ENCODE measurements around the gene BRD1.

The BRD1 gene

DNA sequence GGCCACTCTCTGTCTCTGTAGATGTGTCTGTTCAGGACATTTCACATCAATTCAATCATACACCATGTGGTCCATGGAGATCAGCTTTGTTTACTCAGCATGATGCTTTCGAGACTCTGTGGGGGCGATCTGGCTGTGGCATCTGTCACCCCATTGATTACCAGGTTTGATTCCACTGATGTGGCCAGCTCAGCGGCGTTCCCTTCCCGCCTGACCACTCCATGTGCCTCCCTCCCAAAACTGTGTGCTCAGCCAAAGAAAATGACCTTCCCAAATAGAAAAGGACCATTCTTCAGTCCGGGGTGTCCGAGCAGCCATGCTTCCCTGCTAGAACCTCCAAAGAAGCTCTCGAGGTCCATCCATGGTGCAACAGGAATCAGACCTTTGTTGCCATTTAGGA, 89.1 kb downstream of the BRD1 start:
- Mint-ChIP-seq H3K4me3 (no peak overlapping the region), H3K4me1 (no peaks in the 10 kb centered on the region), H3K9me3 (peaks cover 8% of the 10 kb centered on the region), H3K27me3 (peaks cover 75% of the 10 kb centered on the region), H3K36me3 (no peaks in the 10 kb centered on the region), H3K27ac (no peak overlapping the region)
- ATAC-seq, result no peak

DNA sequence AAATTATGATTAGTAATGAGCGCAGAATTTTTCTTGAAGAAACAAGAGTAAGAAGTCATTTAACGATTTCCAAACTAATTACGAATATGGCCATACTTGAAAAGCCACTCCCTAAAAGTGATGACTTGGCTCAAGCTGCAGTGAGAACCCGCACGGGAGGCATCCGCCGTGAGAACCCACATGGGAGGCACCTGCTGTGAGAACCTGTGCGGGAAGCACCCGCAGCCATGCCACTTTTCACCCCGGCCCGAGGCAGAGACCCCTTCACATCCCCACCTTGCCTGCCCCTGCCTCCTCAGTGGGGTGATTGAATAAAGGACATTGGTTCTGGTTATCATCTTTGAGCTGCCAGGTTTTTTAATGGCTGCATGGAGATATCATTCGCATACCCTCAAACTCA, 89.7 kb downstream of the BRD1 start:
- Mint-ChIP-seq H3K36me3 (no peaks in the 10 kb centered on the region), H3K27ac (no peak overlapping the region), H3K4me1 (no peaks in the 10 kb centered on the region), H3K9me3 (peaks cover 7% of the 10 kb centered on the region), H3K4me3 (no peak overlapping the region), H3K27me3 (peaks cover 76% of the 10 kb centered on the region)
- ATAC-seq, result no peak

DNA sequence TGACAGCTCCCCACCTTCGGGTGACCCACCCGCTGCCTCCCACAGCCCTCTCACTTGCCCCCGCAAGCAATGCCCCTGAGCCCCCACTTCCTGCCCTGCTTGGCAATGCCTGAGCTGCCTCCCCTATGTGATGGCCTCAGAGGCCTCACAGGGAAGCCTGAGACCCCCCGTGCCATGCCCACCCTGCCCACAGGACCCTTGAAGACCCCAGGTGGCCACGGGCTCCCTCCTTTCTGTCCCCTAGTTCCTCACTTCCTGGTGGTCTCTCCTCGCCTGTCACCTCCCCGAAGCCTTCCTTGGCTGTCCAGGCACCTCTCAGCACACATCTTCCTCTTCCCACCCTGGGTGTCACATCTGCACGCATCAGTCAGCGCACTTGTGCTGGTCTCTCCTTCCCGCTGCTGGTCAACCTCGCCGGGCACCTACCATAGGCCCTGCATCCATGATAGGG, 90.5 kb downstream of the BRD1 start:
- H3K4me1 Mint-ChIP-seq, result no peaks in the 10 kb centered on the region
- ATAC-seq, result no peak
- no peaks in the 10 kb centered on the region for H3K36me3 Mint-ChIP-seq
- peaks cover 5% of the 10 kb centered on the region for H3K9me3 Mint-ChIP-seq
- no peak overlapping the region for H3K27ac Mint-ChIP-seq
- H3K4me3 Mint-ChIP-seq, result no peak overlapping the region
- H3K27me3 Mint-ChIP-seq, result peaks cover 84% of the 10 kb centered on the region

DNA sequence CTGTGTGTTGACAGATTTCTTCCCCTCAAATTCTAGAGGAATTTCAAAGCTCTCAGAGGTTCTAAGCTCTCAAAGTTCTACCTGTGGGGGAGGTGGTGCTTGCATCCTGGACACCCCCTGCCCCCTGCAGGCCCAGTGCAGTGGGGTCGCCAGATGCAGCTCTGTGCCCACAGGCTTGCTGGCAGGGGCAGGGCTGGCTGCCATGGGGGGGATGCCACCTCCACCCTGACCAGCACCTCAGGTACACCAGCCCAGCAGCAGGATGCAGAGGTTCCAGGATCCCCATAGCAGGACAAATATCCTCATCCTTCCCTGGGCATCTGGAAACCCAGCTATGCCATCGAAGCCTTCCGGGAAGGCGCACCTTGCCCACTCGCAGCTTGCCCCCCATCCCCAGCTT, 91.1 kb downstream of the BRD1 start:
- no peaks in the 10 kb centered on the region for H3K4me1 Mint-ChIP-seq
- no peak overlapping the region for H3K4me3 Mint-ChIP-seq
- no peaks in the 10 kb centered on the region for H3K36me3 Mint-ChIP-seq
- ATAC-seq, result no peak
- peaks cover 84% of the 10 kb centered on the region for H3K27me3 Mint-ChIP-seq
- H3K9me3 Mint-ChIP-seq, result peaks cover 5% of the 10 kb centered on the region
- H3K27ac Mint-ChIP-seq, result no peak overlapping the region

DNA sequence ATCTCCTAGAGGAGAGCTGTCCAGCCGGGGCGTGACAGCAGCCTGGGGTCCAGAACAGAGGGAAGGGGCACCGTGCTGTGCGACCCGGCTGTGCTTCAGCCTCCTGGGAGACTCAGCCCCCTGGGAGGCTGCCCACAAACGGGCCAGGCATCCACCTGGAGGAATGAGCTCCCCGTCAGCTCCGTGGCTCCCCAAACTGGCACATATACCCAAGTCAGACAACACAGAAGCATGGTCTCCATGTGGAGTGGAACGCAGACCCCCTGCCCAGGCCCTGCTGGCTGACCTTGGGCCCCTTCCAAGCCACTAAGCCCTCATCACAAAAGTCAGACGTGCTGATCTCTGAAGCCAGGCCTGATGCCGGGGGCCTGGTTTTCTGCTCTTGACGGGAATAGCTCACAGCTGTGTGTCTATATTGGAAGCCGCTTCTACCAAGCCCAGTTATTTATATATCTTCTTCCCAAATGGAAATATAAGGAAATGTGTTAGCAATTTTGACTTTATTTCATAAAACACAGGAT, 91.7 kb downstream of the BRD1 start:
- no peaks in the 10 kb centered on the region for H3K4me1 Mint-ChIP-seq
- H3K4me3 Mint-ChIP-seq, result no peak overlapping the region
- no peaks in the 10 kb centered on the region for H3K36me3 Mint-ChIP-seq
- peaks cover 5% of the 10 kb centered on the region for H3K9me3 Mint-ChIP-seq
- no peak overlapping the region for H3K27ac Mint-ChIP-seq
- peaks cover 84% of the 10 kb centered on the region for H3K27me3 Mint-ChIP-seq
- no peak for ATAC-seq

DNA sequence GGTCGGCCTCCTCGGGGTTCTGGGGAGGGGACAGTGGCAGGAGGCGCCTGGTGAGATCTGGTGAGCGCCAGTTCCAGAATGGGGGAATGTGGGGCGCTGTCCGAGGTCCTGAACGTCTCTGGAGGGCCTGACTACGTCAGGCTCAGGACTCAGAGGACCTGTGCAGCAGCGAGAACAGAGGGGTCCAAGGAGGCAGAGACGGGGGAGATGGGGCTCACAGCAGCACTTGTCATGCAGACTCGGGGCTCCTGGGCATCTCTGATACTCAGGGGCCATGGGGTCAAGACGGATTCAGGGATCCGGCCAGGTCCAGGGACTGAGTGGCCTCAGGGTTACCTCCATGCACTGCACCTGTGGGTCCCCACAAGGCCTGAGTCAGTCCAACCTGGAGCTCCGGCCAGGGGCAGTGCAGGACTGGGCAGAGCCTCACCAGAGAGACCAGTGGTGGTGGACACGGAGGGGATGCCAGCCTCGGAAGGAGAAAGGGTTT, 92.2 kb downstream of the BRD1 start:
- Mint-ChIP-seq H3K36me3 (no peaks in the 10 kb centered on the region), H3K4me3 (no peak overlapping the region), H3K4me1 (no peaks in the 10 kb centered on the region), H3K27me3 (peaks cover 89% of the 10 kb centered on the region), H3K9me3 (peaks cover 5% of the 10 kb centered on the region), H3K27ac (no peak overlapping the region)
- ATAC-seq, result no peak

DNA sequence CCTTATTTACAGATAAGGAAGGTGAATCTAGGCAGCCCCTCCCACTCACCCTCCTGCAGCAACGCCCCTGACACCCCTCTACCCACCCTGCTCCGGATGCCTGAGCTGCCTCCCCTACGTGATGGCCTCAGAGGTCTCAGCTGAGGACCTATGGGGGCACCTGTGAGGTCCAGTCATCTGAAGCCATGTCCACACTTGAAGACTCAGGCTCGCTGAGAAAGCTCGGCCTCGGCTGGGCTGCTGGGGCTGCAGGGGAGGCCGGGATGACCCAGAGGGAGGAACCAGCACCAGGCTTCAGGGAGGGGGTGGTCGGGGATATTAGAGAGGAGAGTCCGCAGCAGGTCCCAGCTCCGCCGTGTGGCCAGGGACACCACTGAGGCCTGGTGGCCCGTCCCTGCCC, 92.8 kb downstream of the BRD1 start:
- H3K9me3 Mint-ChIP-seq, result peaks cover 4% of the 10 kb centered on the region
- no peak overlapping the region for H3K27ac Mint-ChIP-seq
- H3K27me3 Mint-ChIP-seq, result peaks cover 91% of the 10 kb centered on the region
- no peaks in the 10 kb centered on the region for H3K4me1 Mint-ChIP-seq
- H3K4me3 Mint-ChIP-seq, result no peak overlapping the region
- H3K36me3 Mint-ChIP-seq, result no peaks in the 10 kb centered on the region
- no peak for ATAC-seq

DNA sequence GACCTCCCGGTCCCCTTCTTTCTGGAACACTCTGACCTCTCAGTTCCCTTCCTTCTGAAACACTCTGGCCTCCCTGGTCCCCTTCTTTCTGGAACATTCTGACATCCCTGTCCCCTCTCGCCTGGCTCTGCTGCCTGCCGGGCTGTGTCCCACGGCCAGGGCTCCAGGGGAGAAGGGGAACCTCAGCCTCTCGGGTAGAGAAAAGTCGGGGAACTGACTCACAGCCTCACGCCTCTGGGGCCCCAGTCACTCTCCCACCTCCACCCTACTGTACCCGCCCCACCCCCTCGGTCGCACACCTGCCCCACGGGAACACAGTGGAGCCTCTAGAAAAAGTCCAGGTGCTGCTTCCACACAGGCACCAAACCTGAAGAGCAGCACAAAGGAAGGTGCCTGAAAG, 93.3 kb downstream of the BRD1 start:
- Mint-ChIP-seq H3K27ac (no peak overlapping the region), H3K36me3 (no peaks in the 10 kb centered on the region), H3K9me3 (no peaks in the 10 kb centered on the region), H3K4me1 (no peaks in the 10 kb centered on the region), H3K27me3 (peaks cover 91% of the 10 kb centered on the region), H3K4me3 (no peak overlapping the region)
- ATAC-seq, result no peak

DNA sequence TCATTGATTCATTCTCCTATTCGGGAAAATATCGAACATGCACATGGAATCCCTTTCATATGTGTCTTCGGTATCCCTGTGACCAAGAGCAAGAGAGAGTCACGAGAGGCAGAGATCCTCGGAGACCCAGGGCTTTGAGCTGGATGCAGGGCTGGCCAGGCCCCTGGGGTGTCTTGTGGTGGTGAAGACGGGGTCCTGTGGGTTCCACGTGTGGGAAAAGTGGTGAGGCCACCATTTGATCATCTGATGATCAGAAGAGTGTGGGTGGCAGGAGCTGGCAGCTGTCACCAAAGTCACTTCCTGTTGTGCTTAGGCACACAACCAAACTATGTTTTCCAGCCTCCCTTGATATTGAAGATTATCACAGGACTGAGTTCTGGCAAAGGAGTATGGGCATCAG, 94.0 kb downstream of the BRD1 start:
- Mint-ChIP-seq H3K27me3 (peaks cover 91% of the 10 kb centered on the region), H3K27ac (no peak overlapping the region), H3K36me3 (no peaks in the 10 kb centered on the region), H3K4me1 (no peaks in the 10 kb centered on the region), H3K4me3 (no peak overlapping the region), H3K9me3 (no peaks in the 10 kb centered on the region)
- no peak for ATAC-seq

DNA sequence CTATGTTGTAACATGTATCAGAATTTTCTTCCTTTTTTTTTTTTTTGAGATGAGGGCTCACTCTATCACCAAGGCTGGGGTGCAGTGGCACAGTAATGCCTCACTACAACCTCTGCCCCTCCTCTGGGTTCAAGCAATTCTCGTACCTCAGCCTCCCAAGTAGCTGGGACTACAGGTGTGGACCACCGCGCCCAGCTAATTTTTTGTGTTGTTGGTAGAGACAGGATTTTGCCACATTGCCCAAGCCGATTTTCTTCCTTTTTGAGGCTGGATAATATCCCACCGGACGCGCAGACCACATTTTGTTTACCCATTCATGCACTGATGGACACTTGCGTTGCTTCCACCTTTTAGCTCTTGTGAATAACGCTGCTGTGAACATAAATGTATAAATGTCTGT, 97.0 kb downstream of the BRD1 start:
- H3K27ac Mint-ChIP-seq, result no peak overlapping the region
- H3K27me3 Mint-ChIP-seq, result peaks cover 98% of the 10 kb centered on the region
- no peaks in the 10 kb centered on the region for H3K9me3 Mint-ChIP-seq
- no peaks in the 10 kb centered on the region for H3K36me3 Mint-ChIP-seq
- no peak for ATAC-seq
- H3K4me3 Mint-ChIP-seq, result no peak overlapping the region
- no peaks in the 10 kb centered on the region for H3K4me1 Mint-ChIP-seq

DNA sequence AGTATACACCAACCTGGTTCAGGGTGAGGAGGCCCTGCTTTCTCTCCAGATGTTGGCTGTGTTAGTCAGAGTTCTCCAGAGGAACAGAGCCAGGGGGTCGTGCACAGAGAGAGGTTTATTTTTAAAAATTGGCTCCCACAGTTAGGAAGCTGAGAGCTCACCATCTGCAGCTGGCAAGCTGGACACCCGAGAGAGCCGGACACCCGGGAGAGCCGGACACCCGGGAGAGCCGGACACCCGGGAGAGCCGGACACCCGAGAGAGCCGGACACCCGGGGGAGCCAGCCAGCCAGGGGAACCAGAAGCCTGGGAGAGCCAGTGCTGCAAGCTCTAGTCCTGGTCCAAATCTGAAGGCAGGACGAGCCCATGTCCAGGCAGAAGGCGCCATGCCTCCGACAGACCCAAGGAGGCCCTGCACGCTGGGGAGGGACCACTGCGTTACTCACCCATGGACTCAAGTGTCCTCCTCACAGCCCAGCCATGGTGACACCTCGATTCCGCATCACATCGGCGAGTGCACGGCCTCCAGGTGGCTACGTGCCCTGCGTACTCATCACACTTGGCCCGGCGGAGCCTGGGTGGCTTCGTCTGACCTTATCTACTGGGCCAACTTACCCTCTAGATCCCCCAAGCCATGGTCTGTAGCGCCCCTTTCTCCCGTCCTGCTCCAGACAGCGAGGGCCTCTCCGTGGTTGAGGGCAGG, 99.0 kb downstream of the BRD1 start:
- no peak overlapping the region for H3K4me3 Mint-ChIP-seq
- H3K27ac Mint-ChIP-seq, result no peak overlapping the region
- peaks cover 94% of the 10 kb centered on the region for H3K27me3 Mint-ChIP-seq
- peaks cover 11% of the 10 kb centered on the region for H3K4me1 Mint-ChIP-seq
- no peak for ATAC-seq
- H3K36me3 Mint-ChIP-seq, result no peaks in the 10 kb centered on the region
- no peaks in the 10 kb centered on the region for H3K9me3 Mint-ChIP-seq

DNA sequence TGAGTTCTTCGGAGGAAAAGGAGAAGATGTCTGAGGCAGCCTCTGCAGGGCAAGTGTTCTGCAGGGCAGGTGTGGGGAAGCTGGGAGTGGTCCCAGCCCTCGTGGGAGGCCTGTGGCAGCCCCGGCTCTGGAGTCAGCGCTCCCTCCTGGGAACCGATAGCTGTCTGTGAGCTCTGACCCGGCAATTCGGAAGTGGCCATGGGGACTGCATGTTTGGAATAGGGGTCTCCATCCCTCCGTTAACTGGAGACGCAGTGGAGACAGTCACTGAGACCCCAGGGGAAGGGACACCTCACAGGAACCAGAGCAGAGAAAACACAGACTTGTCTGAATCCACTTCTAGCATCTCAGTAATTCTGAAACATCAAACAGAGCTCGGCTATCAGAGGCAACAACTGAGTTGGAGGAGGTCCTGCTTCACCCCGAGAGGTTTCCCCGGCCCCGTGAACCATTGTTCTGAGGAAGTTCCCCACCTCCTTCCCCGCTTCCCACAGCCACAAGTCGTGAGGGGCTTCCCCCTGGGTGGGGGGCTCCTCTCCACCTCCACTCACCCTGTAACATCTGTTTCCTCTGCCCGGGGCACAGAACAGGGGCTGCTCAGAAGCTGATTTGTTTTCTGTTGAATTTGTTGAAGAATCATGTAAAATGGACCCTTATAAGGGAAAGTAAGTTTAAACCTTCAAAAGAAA, 99.6 kb downstream of the BRD1 start:
- Mint-ChIP-seq H3K4me3 (no peak overlapping the region), H3K27ac (no peak overlapping the region), H3K4me1 (peaks cover 11% of the 10 kb centered on the region), H3K9me3 (no peaks in the 10 kb centered on the region), H3K36me3 (no peaks in the 10 kb centered on the region), H3K27me3 (peaks cover 95% of the 10 kb centered on the region)
- ATAC-seq, result no peak

DNA sequence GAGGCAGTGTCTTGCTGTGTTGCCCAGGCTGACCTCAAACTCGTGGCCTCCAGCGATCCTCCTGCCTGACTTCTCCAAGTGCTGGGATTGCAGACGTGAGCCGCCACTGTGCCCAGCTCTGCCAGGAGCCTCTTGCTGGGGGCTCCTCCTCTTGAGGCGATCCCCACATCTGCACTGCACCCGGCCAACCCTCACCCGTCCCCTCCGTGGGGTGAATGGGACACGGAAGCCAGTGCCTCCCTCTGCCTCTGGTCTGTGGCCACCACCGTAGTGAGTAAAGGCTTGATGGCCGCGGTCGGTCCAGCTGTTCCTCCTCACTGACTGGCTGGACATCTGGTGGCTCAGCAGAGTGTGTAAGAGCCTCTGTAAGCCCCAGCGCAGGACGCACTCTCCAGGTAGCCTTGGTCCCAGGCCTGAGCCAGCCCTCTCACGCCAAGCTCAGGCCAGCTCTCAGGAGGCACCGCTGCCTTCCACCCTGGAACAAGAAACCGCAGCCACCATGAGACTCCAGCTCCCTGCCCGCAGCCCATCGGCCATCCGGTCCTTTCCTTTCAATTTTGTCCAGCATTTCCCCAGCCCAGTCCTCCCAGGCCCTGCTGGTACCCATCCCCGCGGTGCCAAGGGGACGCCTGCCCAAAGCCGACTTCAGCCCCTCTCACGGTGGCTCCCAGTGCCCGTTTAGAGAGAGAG, 100.3 kb downstream of the BRD1 start:
- Mint-ChIP-seq H3K4me1 (peaks cover 11% of the 10 kb centered on the region), H3K9me3 (no peaks in the 10 kb centered on the region), H3K27ac (no peak overlapping the region), H3K36me3 (no peaks in the 10 kb centered on the region), H3K4me3 (no peak overlapping the region), H3K27me3 (peaks cover 89% of the 10 kb centered on the region)
- no peak for ATAC-seq

DNA sequence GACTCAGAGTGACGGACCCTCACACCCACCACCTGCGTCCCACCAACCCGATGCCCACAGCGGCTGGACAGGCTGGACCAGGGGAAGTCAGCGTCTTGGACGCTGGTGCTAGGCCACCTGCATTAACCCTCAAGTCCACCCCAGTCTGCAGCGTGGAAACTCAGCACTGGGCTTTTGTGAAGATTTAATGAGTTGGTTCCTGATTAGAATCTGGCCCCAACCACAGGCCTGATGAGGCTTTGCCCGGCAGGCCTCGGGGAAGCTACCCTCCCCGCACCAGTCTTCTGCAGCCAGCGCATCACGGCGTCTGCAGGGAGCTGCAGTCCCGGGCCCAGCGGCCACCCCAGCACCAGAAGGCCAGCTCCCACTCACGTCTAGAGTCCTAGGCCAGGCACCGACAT, 101.0 kb downstream of the BRD1 start:
- no peak for ATAC-seq
- H3K36me3 Mint-ChIP-seq, result no peaks in the 10 kb centered on the region
- peaks cover 11% of the 10 kb centered on the region for H3K4me1 Mint-ChIP-seq
- no peak overlapping the region for H3K4me3 Mint-ChIP-seq
- no peaks in the 10 kb centered on the region for H3K9me3 Mint-ChIP-seq
- no peak overlapping the region for H3K27ac Mint-ChIP-seq
- H3K27me3 Mint-ChIP-seq, result peaks cover 83% of the 10 kb centered on the region

DNA sequence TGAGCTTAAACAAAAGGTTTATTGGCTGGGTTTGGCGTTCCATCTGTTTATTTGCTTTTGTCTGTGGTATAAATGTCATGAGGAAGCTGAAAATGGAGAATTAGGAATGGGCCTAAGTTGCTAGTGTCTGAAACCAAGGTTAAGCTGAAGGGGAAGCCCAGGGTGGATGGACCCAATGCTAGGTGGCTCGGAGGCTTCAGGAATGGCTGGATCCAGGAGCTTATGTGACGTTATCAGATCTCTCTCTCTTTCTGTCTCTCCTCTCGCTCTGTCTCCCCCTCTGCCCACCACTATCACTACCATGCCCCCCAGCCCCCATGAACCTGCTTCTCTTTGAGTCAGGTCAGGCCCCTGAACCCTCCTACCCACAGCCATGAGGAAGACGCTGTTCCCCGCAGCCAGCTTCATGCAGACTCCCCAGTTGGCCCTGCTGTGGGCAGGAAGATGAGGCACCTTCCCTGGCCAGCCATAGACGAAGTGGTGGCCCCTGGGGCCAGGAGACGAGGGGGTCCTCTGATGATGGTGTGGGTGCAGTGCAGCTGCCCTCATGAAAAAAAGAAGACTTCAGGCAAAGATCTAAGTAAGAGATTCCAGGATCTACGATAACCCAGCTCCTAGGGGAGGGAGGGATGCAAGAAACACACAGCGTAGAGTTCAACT, 101.5 kb downstream of the BRD1 start:
- H3K27me3 Mint-ChIP-seq, result peaks cover 78% of the 10 kb centered on the region
- no peaks in the 10 kb centered on the region for H3K36me3 Mint-ChIP-seq
- no peak for ATAC-seq
- no peaks in the 10 kb centered on the region for H3K9me3 Mint-ChIP-seq
- peaks cover 11% of the 10 kb centered on the region for H3K4me1 Mint-ChIP-seq
- no peak overlapping the region for H3K4me3 Mint-ChIP-seq
- H3K27ac Mint-ChIP-seq, result no peak overlapping the region

Measured in stimulated activated memory B cell treated with anti-CD40 and anti-IgM and Interleukin-4, amounts not matched to agents 10 μg/mL and 1 μg/mL and 100 μg/mL, for 72 hours (primary cell).